NCI-H187 (cell line): Measurements from ENCODE around the gene PDZD8.
"Not testable (repeated sequence)": the region's sequence is repeated elsewhere in the genome, so short reads cannot be mapped to it uniquely, and the experiment has no call there.

Experiments
- DNase-seq, 2 experiments: peaks; one replicate each; lab custom pipeline; 2025; lab: John Stamatoyannopoulos, UW

The PDZD8 gene

DNA sequence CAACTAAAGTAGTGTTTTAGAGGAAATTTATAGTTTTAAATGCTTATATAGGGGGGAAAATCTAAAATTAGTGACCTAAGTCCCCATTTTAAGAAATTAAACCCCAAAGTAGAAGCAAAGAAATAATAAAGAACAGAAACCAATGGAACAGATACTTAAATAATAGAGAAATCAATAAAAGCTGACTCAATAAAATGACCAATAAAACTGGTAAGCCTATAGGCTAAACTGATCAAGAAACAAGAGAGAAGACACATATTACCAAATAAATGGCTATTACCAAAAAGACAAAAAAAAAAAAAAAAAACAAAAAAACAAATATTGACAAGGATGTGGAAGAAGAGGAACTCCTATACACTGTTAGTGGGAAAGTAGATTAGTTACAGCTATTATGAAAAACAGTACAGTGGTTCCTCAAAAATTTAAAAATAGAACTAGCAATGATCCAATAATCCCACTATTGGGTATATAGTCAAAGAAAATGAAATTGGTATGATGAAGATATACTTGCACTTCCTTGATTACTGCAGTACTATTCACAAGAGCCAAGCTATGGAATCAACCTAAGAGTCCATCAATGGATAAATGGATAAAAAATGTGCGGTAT lies 81.1 kb downstream of the PDZD8 start:
- DNase-seq, result no peak

DNA sequence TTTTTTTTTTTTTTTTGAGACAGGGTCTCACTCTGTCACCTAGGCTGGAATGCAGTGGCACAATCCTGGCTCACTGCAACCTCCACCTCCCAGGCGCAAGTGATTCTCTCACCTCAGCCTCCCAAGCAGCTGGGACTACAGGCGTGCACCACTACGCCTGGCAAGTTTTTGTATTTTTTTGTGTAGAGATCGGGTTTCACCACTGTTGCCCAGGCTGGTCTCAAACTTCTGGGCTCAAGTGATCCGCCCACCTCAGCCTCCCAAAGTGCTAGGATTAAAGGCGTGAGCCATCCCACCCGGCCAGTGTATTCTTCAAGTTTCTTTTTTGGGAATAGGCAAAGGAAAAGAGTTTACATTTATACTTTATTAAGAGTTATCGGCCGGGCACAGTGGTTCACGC lies 84.4 kb downstream of the PDZD8 start:
- DNase-seq, result not testable (repeated sequence)

DNA sequence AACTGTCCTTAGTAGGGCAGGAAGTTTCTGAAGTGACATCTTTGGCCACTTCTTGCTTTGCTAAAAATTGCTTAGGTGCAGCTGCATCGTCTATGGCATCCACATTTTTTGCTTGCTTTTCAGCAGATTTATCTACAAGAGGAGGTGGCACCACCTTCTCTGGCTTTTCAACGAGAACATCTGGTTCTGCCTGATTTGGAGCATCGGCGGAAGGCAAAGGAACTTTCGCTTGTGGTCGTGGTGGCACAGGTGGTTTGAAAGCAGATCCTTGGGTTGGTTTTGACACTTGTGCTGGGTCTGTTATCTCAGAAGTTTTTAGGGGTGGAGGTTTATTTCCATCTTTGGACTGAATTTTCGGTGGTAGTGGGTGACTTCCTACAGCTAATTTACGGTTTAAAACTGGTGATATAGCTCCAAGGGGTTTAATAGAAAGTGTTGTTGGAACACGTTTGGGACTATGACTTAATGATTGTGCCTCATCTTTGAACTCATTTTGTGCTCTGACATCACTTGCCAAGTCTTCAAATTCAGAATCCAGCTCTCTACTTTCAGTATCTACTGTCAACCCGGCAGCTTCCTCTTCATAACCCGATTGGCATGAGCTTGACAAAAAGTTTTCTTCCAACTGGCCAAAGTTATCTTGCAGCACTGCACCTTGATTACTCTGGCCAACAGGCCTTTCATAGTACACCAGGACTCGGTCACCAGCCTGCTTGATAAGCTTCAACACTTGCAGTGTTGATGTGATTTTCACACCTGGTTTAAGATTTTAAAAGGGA lies 90.3 kb downstream of the PDZD8 start:
- no peak for DNase-seq

DNA sequence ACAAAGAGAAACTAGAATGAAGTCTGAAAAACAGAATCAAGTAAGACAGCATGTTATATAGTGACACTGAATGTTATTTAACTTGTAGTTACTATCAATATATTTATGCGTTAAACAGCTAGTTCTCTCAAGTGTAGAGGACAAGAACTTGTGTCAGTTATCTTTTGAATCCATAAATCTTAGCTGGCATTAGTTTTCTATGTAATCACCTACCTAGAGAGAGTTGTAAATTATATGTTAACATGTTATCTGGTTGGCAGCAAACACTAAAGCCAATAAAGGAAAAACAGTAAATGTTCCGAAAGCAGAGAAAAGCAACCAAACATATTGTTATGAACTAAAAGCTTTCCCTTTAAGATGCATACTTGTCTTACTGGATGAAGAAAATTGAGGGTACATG lies 97.6 kb downstream of the PDZD8 start:
- no peak for DNase-seq

DNA sequence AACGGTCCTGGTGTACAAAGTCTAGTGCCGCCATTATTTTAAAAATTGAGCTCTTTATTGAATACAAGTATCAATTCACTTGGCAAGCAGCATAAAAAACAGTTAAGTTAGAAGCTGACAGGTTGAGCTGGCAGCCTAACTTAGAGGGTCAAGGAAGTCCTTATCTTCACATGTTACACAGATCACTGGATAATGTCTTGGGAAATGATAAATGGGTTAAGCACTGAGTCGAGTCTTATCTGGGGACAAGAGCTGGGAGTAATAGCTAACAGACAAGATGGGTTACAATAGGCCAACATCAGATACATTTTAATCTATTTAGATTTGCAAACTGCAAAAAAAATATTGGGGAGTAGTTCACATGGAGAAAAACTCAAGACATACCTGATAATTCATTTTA lies 100.1 kb downstream of the PDZD8 start:
- no peak for DNase-seq

DNA sequence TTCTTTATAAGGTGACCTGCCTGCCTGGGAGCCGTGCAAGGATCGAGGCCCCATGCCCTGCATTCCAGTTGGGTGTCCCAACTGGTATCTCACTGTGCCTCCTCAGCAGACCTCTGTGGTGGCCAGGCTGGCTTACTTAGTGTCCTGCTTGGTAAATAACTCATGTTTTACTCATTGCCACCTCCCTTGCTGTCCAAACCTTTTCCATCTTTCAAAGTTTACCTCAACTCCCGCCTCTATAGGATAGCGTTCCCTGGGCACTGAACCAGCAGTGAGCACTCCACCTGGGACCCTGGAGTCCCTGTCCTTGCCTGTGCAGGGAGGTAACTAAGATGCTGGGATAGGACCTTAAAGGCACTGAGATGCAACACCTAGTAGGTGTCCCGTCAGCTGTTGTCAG lies 100.7 kb downstream of the PDZD8 start:
- no peak for DNase-seq

DNA sequence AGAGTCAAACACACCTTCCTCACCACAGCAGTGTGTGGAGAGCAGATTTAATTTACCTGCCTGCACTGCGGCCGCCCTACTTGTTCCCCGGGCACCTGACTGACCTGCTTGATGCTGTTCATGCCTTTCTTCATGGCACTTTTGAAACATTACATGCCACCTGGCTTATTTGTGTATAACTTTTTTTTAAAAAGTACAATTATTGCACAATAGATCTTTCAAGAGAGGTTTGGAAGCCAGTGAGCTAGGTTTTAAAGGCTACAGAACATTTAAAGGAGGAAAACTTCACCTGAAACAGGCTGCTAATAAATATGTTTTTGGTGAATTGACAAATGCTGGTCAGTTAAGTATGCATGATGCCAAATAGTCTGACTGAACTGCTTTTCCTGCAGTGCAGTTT lies 101.3 kb downstream of the PDZD8 start:
- no peak for DNase-seq

DNA sequence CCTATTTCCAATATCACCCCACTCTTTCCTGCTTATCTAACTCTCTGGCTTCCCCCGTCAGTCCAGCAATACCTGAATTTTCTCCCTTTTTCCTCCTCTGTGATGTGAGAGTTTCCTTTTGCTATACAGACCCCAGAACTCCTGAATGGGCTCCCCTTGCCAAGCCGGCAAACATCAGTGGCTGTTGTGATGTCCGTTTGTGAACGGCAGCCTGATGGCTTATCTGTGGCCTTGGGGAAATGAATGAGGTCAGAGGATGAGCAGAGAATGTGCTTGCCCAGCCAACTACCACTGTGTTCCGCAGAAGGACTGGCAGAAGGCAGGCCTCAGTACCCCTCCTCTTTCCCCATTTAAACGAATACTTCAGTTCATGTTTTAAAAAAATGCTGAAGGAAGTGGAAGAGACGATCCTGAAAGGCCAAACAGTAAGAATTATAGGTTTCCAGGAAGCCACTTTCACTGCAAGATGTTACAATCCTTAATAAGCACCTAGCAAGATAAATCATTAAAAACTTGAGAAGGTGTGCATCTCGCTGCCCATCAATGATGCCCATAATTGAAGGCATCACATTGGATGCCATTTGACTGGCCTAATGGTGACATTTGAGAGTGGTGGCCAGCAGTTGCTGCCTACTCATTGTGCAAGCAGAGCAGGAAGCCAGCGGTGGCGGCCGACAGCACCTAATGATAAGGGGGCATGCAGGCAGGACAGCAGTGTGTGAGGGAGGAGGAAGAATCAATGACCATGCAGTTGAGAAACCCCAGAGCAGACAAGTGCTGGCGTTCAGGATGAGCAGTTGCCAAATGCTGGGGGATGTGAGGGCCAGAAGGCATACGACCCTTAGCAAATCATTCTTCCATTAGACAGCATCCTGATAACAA lies 102.8 kb downstream of the PDZD8 start:
- DNase-seq, result no peak

DNA sequence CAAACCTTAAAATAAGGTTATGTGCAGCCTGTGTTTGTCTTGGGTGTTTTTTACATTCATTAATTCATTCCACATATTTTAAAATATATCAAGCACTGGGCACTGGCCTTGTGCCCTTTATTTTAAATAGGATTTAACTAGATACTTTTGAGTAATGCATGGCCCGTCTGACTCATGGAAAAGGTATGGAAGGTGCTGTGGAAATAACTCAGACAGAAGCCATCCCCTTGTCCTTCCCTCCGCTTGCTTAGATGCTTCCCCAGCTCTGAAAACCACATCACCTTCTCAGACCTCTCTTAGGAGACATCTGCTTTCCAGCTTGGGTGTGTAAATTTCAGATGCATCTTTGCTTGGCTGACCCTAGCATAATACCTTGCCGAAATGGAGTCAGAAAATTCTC lies 103.8 kb downstream of the PDZD8 start:
- DNase-seq, result no peak

DNA sequence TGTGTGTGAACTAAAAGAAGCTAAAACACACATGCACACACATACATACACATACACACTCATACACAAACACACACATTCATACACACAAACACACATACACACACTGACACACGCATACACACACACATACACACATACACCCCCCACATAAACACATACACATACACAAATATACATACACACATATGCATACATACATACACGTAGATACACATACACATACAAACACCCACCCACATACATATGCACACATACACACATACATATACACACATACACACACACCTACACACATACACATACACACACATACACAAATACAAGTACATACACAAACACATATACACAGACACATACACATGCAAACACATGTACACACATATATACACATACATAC lies 106.3 kb downstream of the PDZD8 start:
- no peak for DNase-seq

DNA sequence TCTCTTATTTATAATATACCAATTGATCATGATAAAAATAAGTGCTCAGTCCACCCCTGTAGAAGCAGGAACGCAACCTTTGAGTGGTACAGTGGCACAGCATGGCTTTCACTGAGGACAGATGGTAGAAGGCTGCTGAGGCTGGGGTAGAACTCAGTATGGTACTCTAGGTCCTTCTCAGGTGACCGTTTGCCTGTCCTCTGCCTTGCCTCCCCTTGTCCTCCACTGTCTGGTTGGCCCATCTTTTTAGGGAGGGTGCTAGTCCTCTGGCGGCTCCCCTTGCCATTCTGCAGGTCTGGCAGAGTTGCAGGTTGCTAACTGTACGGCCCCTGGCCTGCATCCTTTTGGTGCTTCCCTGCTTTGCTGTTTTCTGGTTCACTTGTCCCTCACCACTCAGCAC lies 107.0 kb downstream of the PDZD8 start:
- DNase-seq, result no peak

DNA sequence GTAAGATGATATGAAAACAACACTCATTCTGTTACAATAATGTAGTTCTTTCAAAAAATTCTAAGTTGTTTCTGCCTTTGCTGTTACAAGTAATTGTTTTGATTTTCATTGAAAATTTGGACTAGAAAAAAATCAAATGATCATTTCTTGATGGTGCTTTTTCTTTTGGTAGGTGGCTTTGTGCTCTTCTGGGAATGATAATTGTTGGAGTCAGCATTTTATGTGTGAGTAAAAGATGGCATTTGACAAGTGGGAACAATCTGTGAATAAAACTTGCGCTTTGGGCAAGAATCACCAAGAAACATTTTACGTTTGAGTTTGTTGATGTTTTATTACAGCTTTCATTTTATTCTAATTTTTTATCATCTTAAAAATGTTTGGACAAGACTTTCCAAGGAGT lies 108.4 kb downstream of the PDZD8 start:
- DNase-seq, result no peak

DNA sequence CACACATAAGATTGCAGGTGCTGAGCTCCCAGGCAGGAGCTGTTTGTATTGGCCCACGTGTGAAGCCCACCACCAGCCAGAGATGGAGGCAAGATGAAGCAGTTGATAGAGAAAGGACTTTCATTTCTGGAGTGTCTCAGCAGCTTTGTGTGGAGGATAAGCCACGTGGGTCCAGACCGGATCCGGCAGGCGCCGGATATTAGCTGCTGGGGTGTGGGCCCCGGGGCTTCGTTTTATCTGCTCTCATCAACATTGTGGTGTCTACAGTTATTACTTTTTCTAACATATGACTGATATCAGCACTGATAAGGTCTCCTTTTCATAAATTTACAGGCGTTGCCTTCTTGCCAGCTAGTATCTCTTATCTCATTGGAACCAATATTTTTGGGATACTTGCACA lies 108.8 kb downstream of the PDZD8 start:
- DNase-seq, result no peak

DNA sequence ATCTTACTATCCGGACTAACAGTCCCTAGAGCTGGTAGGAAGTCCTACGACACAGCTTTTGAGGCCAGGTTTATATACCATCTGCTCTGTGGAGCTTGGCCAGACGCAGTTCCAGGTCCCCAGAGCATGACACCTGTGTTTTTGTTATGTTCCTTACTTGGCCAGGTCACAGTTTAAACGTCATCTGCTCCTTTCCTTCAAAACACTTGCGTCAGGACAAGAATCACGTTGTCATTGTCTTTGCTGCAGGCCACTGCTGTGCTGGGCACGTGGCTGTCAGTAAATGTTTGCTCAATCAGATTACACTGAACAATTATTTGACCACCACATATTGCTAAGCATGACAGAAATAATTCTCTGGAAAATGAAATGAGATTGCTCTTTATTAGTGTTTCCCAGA lies 110.5 kb downstream of the PDZD8 start:
- DNase-seq, result no peak

DNA sequence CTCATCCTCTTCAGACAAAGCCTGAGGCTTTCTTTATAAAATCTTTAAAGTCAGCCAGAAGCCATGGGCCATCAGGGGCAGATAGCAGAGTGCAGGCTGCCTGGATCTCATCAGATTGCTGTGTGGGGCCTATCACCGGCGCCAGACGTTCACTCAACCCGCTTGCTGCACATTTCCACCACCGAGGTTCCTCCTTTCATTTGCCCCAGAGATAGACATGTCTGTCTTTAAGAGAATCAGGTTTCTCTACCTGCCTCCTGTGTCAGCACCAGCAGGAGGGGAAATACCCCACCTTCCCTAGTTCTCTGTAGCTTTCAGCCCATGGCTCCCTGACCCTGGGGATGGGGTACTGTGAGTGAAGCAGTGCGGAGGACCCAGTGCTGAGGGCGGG lies 112.3 kb downstream of the PDZD8 start:
- DNase-seq, result no peak

DNA sequence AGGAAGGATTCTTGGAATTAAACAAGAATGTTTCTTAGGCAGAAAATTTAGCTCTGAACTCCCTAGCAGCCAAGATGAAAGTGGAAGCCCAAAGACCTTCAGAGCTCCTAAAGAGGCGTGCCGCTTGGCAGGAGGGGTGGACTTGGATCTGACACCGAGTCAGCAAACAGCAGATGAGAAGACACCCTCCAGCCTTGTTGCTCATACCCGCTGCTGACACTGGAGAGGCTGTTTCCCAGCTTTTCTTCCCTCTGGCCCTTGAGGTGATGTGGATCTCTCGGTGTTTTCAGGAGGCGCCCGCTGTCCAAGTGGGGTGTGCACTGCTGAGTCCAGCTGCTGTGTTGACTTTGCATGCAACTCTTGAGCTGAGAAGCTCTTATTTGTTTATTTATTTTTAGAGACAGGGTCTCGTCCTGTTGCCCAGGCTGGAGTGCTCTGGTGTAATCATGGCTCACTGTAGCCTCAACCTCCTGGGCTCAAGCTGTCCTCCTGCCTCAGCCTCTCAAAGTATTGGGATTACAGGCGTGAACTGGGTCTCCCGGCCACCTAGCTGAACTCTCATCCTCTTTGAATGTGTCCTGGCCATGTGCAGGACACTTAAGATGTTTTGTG lies 112.8 kb downstream of the PDZD8 start:
- DNase-seq, result no peak

DNA sequence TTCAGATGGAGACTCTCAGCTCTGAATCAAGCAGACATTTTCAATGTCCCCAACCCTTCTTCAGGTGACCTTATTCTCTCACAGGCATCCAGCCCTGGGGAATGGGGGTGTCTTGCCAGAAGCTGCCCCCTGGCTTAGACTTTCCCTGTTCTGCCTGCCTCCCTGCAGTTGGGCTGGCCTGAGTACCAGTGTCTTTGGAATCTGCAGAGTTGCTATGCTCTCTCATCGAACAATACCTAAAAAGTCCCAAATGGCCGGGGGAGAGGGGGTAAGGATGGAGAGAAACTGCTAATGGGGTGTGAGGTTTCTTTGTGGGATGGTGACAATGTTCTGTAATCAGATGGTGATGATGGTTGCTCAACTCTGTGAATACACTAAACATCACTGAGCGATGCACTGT lies 113.7 kb downstream of the PDZD8 start:
- no peak for DNase-seq

DNA sequence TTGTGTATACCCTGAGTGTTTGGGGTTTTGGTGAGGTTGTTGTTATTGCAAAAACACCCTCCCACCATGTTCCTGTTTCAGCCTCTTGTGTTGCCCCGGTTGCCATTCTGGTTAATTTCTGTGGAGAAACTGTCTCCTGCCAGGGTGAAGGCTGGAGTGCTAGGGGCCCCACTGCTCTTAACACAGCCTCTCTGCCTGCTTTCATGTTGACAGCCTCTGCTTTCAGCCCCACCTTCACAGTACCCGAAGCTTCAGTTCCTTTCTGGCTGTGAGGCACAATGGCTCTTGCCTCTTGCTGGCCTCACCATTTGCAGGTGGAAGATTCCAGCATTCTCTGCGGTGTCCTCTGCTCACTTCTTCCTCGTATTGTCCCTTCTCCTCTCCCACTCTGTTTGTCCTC lies 115.2 kb downstream of the PDZD8 start:
- no peak for DNase-seq

DNA sequence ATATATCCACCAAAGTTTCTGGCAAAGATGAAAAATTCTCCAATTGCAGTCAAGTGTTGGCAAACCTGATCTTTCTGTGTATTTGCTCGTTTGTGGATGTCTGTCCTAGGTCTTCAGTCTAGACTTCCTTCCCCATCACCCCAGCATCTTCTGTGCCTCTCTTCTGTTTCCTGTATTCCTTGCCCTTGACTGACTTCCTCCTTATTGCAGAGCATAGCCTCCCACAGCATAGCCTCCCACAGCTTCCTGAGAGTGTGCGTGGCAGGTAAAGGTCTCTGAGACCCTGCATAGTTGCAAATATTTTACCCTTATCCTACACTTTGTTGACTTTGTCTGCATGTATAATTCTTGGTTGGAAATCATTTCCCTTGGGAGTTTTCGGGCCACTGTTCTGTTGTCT lies 116.0 kb downstream of the PDZD8 start:
- DNase-seq, result no peak

DNA sequence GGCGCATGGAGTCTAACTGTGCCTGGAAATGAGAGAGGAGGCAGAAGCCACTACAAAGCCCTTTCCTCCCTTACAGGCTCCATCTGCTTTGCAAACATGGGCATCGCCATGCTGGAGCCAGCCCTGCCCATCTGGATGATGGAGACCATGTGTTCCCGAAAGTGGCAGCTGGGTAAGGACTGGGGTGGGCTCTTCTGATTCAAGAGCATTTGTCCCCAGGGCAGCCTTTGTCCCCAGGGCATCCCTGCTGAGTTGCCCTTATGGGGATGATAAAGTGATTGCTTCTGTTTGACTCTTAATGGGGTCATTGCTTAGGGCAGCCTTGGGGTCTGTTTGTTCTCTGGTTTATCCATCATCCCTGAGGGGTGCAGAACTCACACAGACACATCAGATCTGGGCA lies 117.5 kb downstream of the PDZD8 start:
- DNase-seq, result no peak

DNA sequence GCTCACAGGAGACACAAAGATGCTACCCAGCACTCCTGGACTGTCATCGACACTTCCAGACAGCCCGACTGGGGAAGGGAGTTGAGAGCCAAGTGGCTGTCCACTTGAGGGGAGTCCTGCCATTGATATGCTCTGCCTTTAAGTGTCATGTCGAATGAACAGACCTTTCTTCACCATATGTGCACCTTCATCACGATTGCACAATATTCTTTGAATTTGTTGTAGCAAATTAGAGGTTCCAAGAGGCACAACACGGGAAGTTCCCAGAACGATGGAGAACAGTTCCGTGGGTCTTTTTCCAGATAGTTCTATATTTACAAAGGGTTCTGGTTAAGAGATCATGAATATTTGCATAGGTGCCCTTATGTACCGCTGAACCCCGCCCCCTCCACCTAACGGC lies 118.3 kb downstream of the PDZD8 start:
- no peak for DNase-seq

DNA sequence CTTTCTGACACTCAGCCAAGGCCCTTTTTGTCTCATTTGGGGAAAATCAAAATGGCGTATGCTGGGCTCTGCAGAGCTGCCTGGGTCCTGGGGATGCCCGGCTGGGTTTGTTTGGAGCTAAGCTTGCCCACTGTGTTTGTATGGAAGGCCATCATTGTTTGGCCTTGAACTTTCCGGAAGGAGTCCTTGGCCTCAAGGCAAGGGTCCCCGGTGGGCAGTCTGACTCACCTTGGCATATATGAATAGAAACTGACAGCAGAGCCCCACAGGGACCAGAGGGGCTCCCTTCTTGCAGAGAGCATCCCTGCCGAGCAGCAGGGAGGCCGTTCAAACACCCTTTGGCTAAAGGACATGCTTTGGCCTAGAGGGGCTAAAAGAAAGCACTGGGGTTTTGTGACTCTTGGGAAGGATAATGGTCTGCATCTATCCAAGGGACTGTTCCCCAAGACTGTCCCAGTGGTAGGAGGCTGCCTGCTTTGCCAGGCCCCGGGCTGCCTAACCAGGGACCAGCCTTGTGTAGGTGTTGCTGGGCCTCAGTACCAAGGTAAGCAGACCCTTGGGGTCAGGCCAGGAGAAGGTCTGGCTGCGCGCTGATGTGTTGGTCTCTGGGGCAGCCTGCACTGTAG lies 119.3 kb downstream of the PDZD8 start:
- DNase-seq, result no peak
